Measurements from ENCODE around the gene HTATIP2. TPM values are rescaled to one million over a fixed set of nuclear protein-coding genes. Genes with fewer than 3 reads are reported as not detected.
A peak's percentile ranks its signal among the peaks of the same experiment; 100 is the strongest.

Gene HTATIP2
- polyA plus RNA-seq, 2 of the 4 experiments (the other 2 are of a cell fraction): 234 to 308 TPM

- H3K4me2 ChIP-seq: 0 out of 3 replicates have a peak overlapping the region, but pooled peaks have one; percentile 24
- WGBS (ENCODE audit: missing lambda C conversion rate): 31% methylated on average over 12 of the region's 12 CpGs
- H3K4me1 ChIP-seq: peaks cover 13% of the 10 kb centered on the region
- no peak for TF ChIP-seq HEYL (CRISPR knock-in tag; IDR thresholded peaks at IDR 0.05)
- TF ChIP-seq MYC (IDR thresholded peaks at IDR 0.05; ENCODE audit: borderline replicate concordance, low read length): no peak
- TF ChIP-seq, protein P1, sequence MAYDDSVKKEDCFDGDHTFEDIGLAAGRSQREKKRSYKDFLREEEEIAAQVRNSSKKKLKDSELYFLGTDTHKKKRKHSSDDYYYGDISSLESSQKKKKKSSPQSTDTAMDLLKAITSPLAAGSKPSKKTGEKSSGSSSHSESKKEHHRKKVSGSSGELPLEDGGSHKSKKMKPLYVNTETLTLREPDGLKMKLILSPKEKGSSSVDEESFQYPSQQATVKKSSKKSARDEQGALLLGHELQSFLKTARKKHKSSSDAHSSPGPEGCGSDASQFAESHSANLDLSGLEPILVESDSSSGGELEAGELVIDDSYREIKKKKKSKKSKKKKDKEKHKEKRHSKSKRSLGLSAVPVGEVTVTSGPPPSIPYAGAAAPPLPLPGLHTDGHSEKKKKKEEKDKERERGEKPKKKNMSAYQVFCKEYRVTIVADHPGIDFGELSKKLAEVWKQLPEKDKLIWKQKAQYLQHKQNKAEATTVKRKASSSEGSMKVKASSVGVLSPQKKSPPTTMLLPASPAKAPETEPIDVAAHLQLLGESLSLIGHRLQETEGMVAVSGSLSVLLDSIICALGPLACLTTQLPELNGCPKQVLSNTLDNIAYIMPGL (CRISPR knock-in tag; IDR thresholded peaks at IDR 0.05; ENCODE audit: borderline replicate concordance): no peak
- no peak for TF ChIP-seq RARB (CRISPR knock-in tag; IDR thresholded peaks at IDR 0.05)
- TF ChIP-seq FOSL2 (IDR thresholded peaks at IDR 0.05): no peak
- no peak for TF ChIP-seq FOSL2 (CRISPR knock-in tag; IDR thresholded peaks at IDR 0.05)
- TF ChIP-seq SMC3 (IDR thresholded peaks at IDR 0.05): peak; percentile 51; the same call in 2 of the 3 replicates
- TF ChIP-seq HOXB5 (CRISPR knock-in tag; IDR thresholded peaks at IDR 0.05): no peak
- TF ChIP-seq HES2 (IDR thresholded peaks at IDR 0.05): no peak
- no peak for TF ChIP-seq MAFK (IDR thresholded peaks at IDR 0.05; ENCODE audit: partially characterized antibody)
- no peak for TF ChIP-seq ZNF302 (CRISPR knock-in tag; IDR thresholded peaks at IDR 0.05)
- no peak for TF ChIP-seq CBX8 (IDR thresholded peaks at IDR 0.05)
- no peak for TF ChIP-seq HOXB13 (CRISPR knock-in tag; IDR thresholded peaks at IDR 0.05; ENCODE audit: low read depth)
- TF ChIP-seq, protein P2, sequence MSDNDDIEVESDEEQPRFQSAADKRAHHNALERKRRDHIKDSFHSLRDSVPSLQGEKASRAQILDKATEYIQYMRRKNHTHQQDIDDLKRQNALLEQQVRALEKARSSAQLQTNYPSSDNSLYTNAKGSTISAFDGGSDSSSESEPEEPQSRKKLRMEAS (IDR thresholded peaks at IDR 0.05): 0 out of 2 replicates have a peak, but pooled peaks have one; percentile 42
- TF ChIP-seq, protein P3, sequence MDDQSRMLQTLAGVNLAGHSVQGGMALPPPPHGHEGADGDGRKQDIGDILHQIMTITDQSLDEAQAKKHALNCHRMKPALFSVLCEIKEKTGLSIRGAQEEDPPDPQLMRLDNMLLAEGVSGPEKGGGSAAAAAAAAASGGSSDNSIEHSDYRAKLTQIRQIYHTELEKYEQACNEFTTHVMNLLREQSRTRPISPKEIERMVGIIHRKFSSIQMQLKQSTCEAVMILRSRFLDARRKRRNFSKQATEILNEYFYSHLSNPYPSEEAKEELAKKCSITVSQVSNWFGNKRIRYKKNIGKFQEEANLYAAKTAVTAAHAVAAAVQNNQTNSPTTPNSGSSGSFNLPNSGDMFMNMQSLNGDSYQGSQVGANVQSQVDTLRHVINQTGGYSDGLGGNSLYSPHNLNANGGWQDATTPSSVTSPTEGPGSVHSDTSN (IDR thresholded peaks at IDR 0.05): no peak
- no peak for TF ChIP-seq TP53 (CRISPR knock-in tag; IDR thresholded peaks at IDR 0.05)
- TF ChIP-seq BCL3 (IDR thresholded peaks at IDR 0.05): no peak
- TF ChIP-seq CHD2 (IDR thresholded peaks at IDR 0.05; ENCODE audit: low read length, partially characterized antibody): no peak
- TF ChIP-seq USF2 (IDR thresholded peaks at IDR 0.05): peak; percentile 59; the same call in 1 of the 2 replicates
- no peak for TF ChIP-seq KDM5A (IDR thresholded peaks at IDR 0.05)
- no peak for TF ChIP-seq RNF2 (IDR thresholded peaks at IDR 0.05; ENCODE audit: borderline replicate concordance, low read depth)
- TF ChIP-seq CBX2 (IDR thresholded peaks at IDR 0.05; ENCODE audit: borderline replicate concordance, low read depth): no peak
- TF ChIP-seq, protein P4, sequence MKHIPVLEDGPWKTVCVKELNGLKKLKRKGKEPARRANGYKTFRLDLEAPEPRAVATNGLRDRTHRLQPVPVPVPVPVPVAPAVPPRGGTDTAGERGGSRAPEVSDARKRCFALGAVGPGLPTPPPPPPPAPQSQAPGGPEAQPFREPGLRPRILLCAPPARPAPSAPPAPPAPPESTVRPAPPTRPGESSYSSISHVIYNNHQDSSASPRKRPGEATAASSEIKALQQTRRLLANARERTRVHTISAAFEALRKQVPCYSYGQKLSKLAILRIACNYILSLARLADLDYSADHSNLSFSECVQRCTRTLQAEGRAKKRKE (CRISPR knock-in tag; IDR thresholded peaks at IDR 0.05; ENCODE audit: low read depth): no peak
- TF ChIP-seq HOXA7 (CRISPR knock-in tag; IDR thresholded peaks at IDR 0.05): no peak
- TF ChIP-seq JUNB (IDR thresholded peaks at IDR 0.05): no peak
- TF ChIP-seq RCOR1 (IDR thresholded peaks at IDR 0.05; ENCODE audit: low read depth, low read length): no peak
- no peak for TF ChIP-seq SREBF2 (IDR thresholded peaks at IDR 0.05)
- peak; percentile 57 for TF ChIP-seq CTCF (IDR thresholded peaks at IDR 0.05)
- peak; percentile 27 to 35; a peak in 3 of 5 replicates for TF ChIP-seq RAD21 (conservative IDR thresholded peaks at IDR 0.05 in 1 of 2, IDR thresholded peaks at IDR 0.05 in 1 of 2)
- TF ChIP-seq NPAS2 (CRISPR knock-in tag; IDR thresholded peaks at IDR 0.05; ENCODE audit: borderline replicate concordance): no peak
- H3K4me3 ChIP-seq: no peak overlapping the region
- ATAC-seq: peak; percentile 92 to 94
- ChIA-PET POLR2A (no interaction called here), CTCF (interaction anchor here (0.6 to 7.3 kb wide), 20 partner anchors 8 to 1263 kb away, joined by 3 to 123 read pairs (median 5); partner anchors contain the start of gene HTATIP2)
- FAIRE-seq: peak; percentile 72
- peak; percentile 52 to 63 for DNase-seq (ENCODE audit: low read depth in 1 of 2, low spot score in 1 of 2)
- H3K27ac ChIP-seq: no peak overlapping the region
- H3K9me3 ChIP-seq: no peaks in the 10 kb centered on the region
Observed at GRCh38 chr11:20355221-20356219, 8.0 kb upstream of the HTATIP2 start.

All from A549 (cell line).